Measurements from ENCODE around the gene FNBP1.

DNA sequence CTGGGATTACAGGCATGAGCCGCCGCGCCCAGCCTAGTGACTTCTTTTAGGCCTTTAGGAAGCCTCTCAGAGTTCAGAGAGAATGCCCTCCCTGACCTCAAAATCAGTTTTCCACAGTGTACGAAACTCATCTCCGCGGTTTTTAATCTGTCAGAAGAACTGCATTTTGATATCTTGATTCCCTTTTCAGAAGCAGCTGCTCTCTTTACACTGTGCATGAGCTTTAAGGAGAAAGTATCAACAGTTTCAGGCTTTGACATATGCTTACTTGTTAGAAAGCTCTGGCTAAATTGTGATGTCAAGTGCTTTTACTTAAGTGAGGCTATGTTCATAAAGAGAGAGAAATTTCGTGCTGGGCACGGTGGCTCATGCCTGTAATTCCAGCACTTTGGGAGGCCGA is 133.1 kb downstream of the FNBP1 start:
- TF ChIP-seq, protein P1, sequence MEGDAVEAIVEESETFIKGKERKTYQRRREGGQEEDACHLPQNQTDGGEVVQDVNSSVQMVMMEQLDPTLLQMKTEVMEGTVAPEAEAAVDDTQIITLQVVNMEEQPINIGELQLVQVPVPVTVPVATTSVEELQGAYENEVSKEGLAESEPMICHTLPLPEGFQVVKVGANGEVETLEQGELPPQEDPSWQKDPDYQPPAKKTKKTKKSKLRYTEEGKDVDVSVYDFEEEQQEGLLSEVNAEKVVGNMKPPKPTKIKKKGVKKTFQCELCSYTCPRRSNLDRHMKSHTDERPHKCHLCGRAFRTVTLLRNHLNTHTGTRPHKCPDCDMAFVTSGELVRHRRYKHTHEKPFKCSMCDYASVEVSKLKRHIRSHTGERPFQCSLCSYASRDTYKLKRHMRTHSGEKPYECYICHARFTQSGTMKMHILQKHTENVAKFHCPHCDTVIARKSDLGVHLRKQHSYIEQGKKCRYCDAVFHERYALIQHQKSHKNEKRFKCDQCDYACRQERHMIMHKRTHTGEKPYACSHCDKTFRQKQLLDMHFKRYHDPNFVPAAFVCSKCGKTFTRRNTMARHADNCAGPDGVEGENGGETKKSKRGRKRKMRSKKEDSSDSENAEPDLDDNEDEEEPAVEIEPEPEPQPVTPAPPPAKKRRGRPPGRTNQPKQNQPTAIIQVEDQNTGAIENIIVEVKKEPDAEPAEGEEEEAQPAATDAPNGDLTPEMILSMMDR (conservative IDR thresholded peaks at IDR 0.05): no peak
- no peak for TF ChIP-seq EZH2 (IDR thresholded peaks at IDR 0.05; ENCODE audit: low read depth)

Data from PC-9 (cell line).